22Rv1 (cell line): ENCODE data around the gene ICA1.

ENCODE experiments used
- CTCF ChIP-seq: fragments of 450-650 bp; IDR thresholded peaks from 2 replicates; pipeline ENCODE4 v1.5.1; 2017; ENCODE audit warnings: mild to moderate bottlenecking
- ZFX ChIP-seq: fragments of 450-650 bp; IDR thresholded peaks from 2 replicates; pipeline ENCODE4 v1.6.1; 2017; ENCODE audit warnings: antibody characterized with exemption, borderline replicate concordance

- no peak for TF ChIP-seq CTCF
- TF ChIP-seq ZFX = no peak
These were observed 89.3 kb downstream of the ICA1 start for GRCh38 chr7:8172372-8173354.
